KMS-11 (cell line): ENCODE measurements around the gene FAM229A.
"Not testable (repeated sequence)": the region's sequence is repeated elsewhere in the genome, so short reads cannot be mapped to it uniquely, and the experiment has no call there.

Source experiments
- H2AFZ ChIP-seq: fragments of 200-600 bp; sonication (generic); 2 replicates; pipeline ENCODE4 v1.6.1; 2016; ENCODE audit warnings: antibody characterized with exemption, mixed run types, low read depth
- H3K27ac ChIP-seq: fragments of 200-600 bp; sonication (generic); 2 replicates; pipeline ENCODE4 v1.6.1; 2016; ENCODE audit warnings: mild to moderate bottlenecking, mixed run types
- H3K27me3 ChIP-seq: fragments of 200-600 bp; sonication (generic); 2 replicates; pipeline ENCODE4 v1.6.1; 2017; ENCODE audit warnings: mild to moderate bottlenecking, low read depth, mixed run types, moderate library complexity; ENCODE audit not compliant: insufficient read depth
- H3K36me3 ChIP-seq: fragments of 200-600 bp; sonication (generic); 2 replicates; pipeline ENCODE4 v1.6.1; 2017; ENCODE audit warnings: mild to moderate bottlenecking, mixed run types; ENCODE audit not compliant: insufficient read depth
- H3K4me1 ChIP-seq: fragments of 200-600 bp; sonication (generic); 2 replicates; pipeline ENCODE4 v1.6.1; 2016; ENCODE audit warnings: mild to moderate bottlenecking, low read depth, mixed run types; ENCODE audit not compliant: poor library complexity, severe bottlenecking
- H3K4me2 ChIP-seq: fragments of 200-600 bp; sonication (generic); 2 replicates; pipeline ENCODE4 v1.7.0; 2016; ENCODE audit warnings: mild to moderate bottlenecking, mixed run types
- H3K4me3 ChIP-seq: fragments of 200-600 bp; sonication (generic); IDR thresholded peaks from 2 replicates; pipeline ENCODE4 v1.6.1; 2017; ENCODE audit warnings: low read depth, low read length, mixed read lengths; ENCODE audit not compliant: insufficient read depth
- H3K79me2 ChIP-seq: fragments of 200-600 bp; sonication (generic); 2 replicates; pipeline ENCODE4 v1.6.1; 2016; ENCODE audit warnings: low read depth, mixed run types; ENCODE audit not compliant: insufficient read depth
- H3K9ac ChIP-seq: fragments of 200-600 bp; sonication (generic); 2 replicates; pipeline ENCODE4 v1.6.1; 2016; ENCODE audit warnings: mild to moderate bottlenecking, mixed run types
- H4K20me1 ChIP-seq: fragments of 200-600 bp; sonication (generic); 2 replicates; pipeline ENCODE4 v1.6.1; 2016; ENCODE audit warnings: mild to moderate bottlenecking, mixed run types; ENCODE audit not compliant: insufficient read depth
- TF ChIP-seq, protein P1 (sequence below): fragments of 200-600 bp; sonication (generic); conservative IDR thresholded peaks from 2 replicates; pipeline ENCODE4 v1.6.1; 2017; ENCODE audit warnings: low read depth, mild to moderate bottlenecking, antibody characterized with exemption, low read length, moderate library complexity, mixed read lengths

Gene FAM229A

DNA sequence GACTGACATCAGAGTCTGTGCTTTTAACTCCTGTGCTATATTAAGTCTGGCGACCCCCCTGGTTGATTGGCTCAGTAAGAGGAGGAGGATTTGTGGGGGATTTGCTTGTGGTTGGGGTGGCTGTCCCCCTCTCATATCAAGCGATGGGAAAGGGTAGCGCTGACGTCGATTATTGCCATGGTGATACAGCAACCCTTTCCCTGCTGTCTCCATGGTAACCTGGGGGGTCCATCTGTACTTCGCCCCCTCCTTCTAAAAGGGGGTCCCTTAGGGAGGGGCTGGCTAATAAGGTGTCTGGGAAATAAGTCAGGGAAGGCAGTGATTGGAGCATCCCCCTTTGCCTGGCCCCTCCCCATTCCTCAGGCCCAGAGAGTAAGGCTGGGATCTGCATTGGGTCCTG, 4.7 kb downstream of the FAM229A start:
- H3K79me2 ChIP-seq, result no peaks in the 10 kb centered on the region
- no peak overlapping the region for H3K4me2 ChIP-seq
- TF ChIP-seq, protein P1, sequence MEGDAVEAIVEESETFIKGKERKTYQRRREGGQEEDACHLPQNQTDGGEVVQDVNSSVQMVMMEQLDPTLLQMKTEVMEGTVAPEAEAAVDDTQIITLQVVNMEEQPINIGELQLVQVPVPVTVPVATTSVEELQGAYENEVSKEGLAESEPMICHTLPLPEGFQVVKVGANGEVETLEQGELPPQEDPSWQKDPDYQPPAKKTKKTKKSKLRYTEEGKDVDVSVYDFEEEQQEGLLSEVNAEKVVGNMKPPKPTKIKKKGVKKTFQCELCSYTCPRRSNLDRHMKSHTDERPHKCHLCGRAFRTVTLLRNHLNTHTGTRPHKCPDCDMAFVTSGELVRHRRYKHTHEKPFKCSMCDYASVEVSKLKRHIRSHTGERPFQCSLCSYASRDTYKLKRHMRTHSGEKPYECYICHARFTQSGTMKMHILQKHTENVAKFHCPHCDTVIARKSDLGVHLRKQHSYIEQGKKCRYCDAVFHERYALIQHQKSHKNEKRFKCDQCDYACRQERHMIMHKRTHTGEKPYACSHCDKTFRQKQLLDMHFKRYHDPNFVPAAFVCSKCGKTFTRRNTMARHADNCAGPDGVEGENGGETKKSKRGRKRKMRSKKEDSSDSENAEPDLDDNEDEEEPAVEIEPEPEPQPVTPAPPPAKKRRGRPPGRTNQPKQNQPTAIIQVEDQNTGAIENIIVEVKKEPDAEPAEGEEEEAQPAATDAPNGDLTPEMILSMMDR, result no peak
- H4K20me1 ChIP-seq, result no peaks in the 10 kb centered on the region
- no peak overlapping the region for H3K9ac ChIP-seq
- no peak overlapping the region for H3K27ac ChIP-seq
- no peaks in the 10 kb centered on the region for H3K4me1 ChIP-seq
- no peaks in the 10 kb centered on the region for H3K27me3 ChIP-seq
- no peak overlapping the region for H3K4me3 ChIP-seq
- no peak overlapping the region for H2AFZ ChIP-seq
- no peaks in the 10 kb centered on the region for H3K36me3 ChIP-seq

DNA sequence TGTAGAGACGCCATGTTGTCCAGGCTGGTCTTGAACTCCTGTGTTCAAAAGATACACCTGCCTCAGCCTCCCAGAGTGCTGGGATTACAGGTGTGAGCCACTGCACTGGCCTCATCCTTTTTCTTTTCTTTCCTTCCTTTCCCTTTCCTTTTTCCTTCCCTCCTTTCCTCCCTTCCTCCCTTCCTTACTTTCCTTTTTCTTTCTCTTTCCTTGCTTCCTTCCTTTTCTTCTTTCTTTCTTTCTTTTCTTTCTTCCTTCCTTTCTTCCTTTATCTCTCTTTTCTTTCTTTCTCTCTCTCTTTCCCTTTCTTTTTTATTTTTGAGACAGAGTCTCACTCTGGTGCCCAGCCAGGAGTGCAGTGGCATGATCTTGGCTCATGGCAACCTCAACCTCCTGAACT, 5.8 kb downstream of the FAM229A start:
- H4K20me1 ChIP-seq, result no peaks in the 10 kb centered on the region
- H3K9ac ChIP-seq, result no peak overlapping the region
- no peak overlapping the region for H3K4me2 ChIP-seq
- TF ChIP-seq, protein P1, result no peak
- H2AFZ ChIP-seq, result no peak overlapping the region
- H3K27ac ChIP-seq, result no peak overlapping the region
- H3K27me3 ChIP-seq, result no peaks in the 10 kb centered on the region
- H3K4me3 ChIP-seq, result no peak overlapping the region
- H3K36me3 ChIP-seq, result no peaks in the 10 kb centered on the region
- H3K4me1 ChIP-seq, result peaks cover 5% of the 10 kb centered on the region
- H3K79me2 ChIP-seq, result no peaks in the 10 kb centered on the region

GRCh38 chr1:32355778-32356177, 6.5 kb downstream of the FAM229A start:
- not testable (repeated sequence) for H3K27ac ChIP-seq, H3K79me2 ChIP-seq, H3K9ac ChIP-seq, H3K4me1 ChIP-seq, H3K4me3 ChIP-seq, H3K36me3 ChIP-seq, H3K4me2 ChIP-seq, H4K20me1 ChIP-seq, H2AFZ ChIP-seq, H3K27me3 ChIP-seq

DNA sequence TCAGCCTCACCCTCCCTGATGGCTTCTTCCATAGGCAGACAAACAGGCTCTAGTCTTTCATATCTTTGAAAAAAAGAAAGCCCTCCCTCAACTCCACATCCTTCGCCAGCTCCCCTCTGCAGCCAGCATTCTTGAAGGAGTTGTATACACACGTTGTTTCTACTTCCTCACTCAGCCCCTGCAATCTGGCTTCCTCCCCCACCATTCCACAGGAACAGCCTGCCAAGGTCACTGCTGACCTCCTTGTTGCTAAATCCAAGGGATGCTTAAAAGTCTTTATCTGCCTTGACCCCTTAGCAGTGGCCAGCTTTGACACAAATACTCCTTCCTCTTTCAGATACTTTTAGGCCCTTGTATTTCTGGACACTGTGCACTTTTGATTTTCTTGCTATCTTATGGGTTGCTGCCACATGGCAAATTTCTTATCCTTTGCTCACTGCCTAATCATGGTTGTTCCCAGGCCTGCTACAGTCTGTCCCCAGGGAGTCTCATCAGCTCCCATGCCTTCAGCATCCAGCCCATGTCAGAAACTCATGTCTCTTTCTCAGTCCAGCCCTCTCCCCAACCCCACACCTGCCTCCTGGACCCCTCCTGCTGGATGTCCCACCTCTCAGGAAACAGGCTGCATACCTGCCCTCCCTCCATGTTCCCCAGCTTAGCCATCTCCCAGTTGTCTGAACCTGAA, 8.3 kb downstream of the FAM229A start:
- Histone ChIP-seq H3K4me3 (no peak overlapping the region), H4K20me1 (no peaks in the 10 kb centered on the region), H3K27ac (no peak overlapping the region), H3K27me3 (no peaks in the 10 kb centered on the region), H3K4me2 (no peak overlapping the region), H3K4me1 (peaks cover 13% of the 10 kb centered on the region), H3K9ac (no peak overlapping the region), H3K79me2 (no peaks in the 10 kb centered on the region), H2AFZ (no peak overlapping the region), H3K36me3 (no peaks in the 10 kb centered on the region)
- TF ChIP-seq, protein P1, result no peak

- TF ChIP-seq, protein P1, result no peak
- Histone ChIP-seq H2AFZ (no peak overlapping the region), H3K4me2 (no peak overlapping the region), H3K4me1 (peaks cover 13% of the 10 kb centered on the region), H3K36me3 (no peaks in the 10 kb centered on the region), H4K20me1 (no peaks in the 10 kb centered on the region), H3K4me3 (no peak overlapping the region), H3K79me2 (no peaks in the 10 kb centered on the region), H3K27me3 (no peaks in the 10 kb centered on the region), H3K9ac (no peak overlapping the region), H3K27ac (no peak overlapping the region)
Measured at GRCh38 chr1:32353431-32353830, 8.9 kb downstream of the FAM229A start.
